Left cardiac atrium (tissue), 4 donors: ENCODE measurements around the gene PCSK5. TPM values are rescaled to one million over a fixed set of nuclear protein-coding genes. Genes with fewer than 3 reads are reported as not detected.
"Not testable (repeated sequence)": the region's sequence is repeated elsewhere in the genome, so short reads cannot be mapped to it uniquely, and the experiment has no call there.

ENCODE experiments used
- ATAC-seq, 2 donors: fragments of 200-7000 bp; cut with Tn5 transposase; one replicate each; pipeline ENCODE4 v1.9.1; 2020; ENCODE audit warnings: mild to moderate bottlenecking in 2 of 2, moderate library complexity in 2 of 2
- DNase-seq: peaks from one replicate; pipeline ENCODE4 v3.0.0-alpha.2; 2020
- intact Hi-C, 2 donors: fragments of 100-400 bp; cut with DNase I; formaldehyde crosslinking; loops; one replicate each; pipeline versions ENCODE4 v1.14.1 to v1.15.1; 2022 to 2023
- total RNA-seq, 2 donors: library from RNA; stranded (reverse); fragmentation: NEBNext Ultra II Directional; extraction: Animal tissue kit (Norgen Biotek cat#: 25700); gene quantifications; one replicate each; pipeline ENCODE4 v1.2.1, GENCODE V29; 2021
- donor health status: DM: no; HTN: yes; CAD: no.
- donor health status: DM: no; HTN: yes; CAD: no; lungs with severe emphysema.
- donor health status: DM: yes; HTN: yes; CAD: no.
- donor health status: Dilated cardiomyopathy.

The PCSK5 gene
- total RNA-seq, 2 donors from 2014 or later: 7.9 to 9.3 TPM

GRCh38 chr9:75946766-75947165 is 56.3 kb downstream of the PCSK5 start:
- ATAC-seq (no peak), DNase-seq (no peak)
- intact Hi-C loops: no loop called here

GRCh38 chr9:75947233-75947632 is 56.8 kb downstream of the PCSK5 start:
- intact Hi-C loops: no loop called here
- ATAC-seq: no peak
- no peak for DNase-seq

GRCh38 chr9:75950998-75951397 is 60.5 kb downstream of the PCSK5 start:
- intact Hi-C loops: loop anchor here in 1 of 2 donors (5.0 kb wide), 1 partner anchor 59 kb away; the partner anchor contains the start of gene PCSK5
- no peak for DNase-seq
- ATAC-seq: no peak

GRCh38 chr9:75953218-75953617 is 62.7 kb downstream of the PCSK5 start:
- DNase-seq: no peak
- intact Hi-C loops: loop anchor here in 1 of 2 donors (5.0 kb wide), 1 partner anchor 61 kb away; the partner anchor contains the start of gene PCSK5
- peak; percentile 38 to 85 for ATAC-seq

- intact Hi-C loops: no loop called here
- no peak for ATAC-seq
- no peak for DNase-seq
Observed at GRCh38 chr9:75956161-75956560, 65.7 kb downstream of the PCSK5 start.

GRCh38 chr9:75957116-75957515 is 66.6 kb downstream of the PCSK5 start:
- ATAC-seq (no peak), DNase-seq (no peak)
- intact Hi-C loops: no loop called here

- intact Hi-C loops: no loop called here
- DNase-seq: no peak
- ATAC-seq: no peak
Observed at GRCh38 chr9:75958226-75958625, 67.8 kb downstream of the PCSK5 start.

- no peak for ATAC-seq
- intact Hi-C loops: no loop called here
- DNase-seq: peak; percentile 39
Observed at GRCh38 chr9:75960551-75960950, 70.1 kb downstream of the PCSK5 start.

GRCh38 chr9:75962013-75962661 is 71.7 kb downstream of the PCSK5 start:
- DNase-seq (peak; percentile 65), ATAC-seq (peak; percentile 92 to 93)
- intact Hi-C loops: no loop called here

GRCh38 chr9:75962662-75963036 is 72.2 kb downstream of the PCSK5 start:
- intact Hi-C loops: no loop called here
- DNase-seq (no peak), ATAC-seq (peak; percentile 11 to 72)

- ATAC-seq, DNase-seq, intact Hi-C loops: not testable (repeated sequence)
Observed at GRCh38 chr9:75963321-75963720, 72.8 kb downstream of the PCSK5 start.

GRCh38 chr9:75964427-75964826 is 74.0 kb downstream of the PCSK5 start:
- ATAC-seq: peak in 1 of 2 donors; percentile 50
- intact Hi-C loops: no loop called here
- DNase-seq: no peak

GRCh38 chr9:75965231-75965630 is 74.8 kb downstream of the PCSK5 start:
- no peak for DNase-seq
- ATAC-seq: no peak
- intact Hi-C loops: no loop called here

- ATAC-seq (no peak), DNase-seq (no peak)
- intact Hi-C loops: no loop called here
Observed at GRCh38 chr9:75967556-75967955, 77.1 kb downstream of the PCSK5 start.

- intact Hi-C loops: no loop called here
- ATAC-seq: peak in 1 of 2 donors; percentile 73
Observed at GRCh38 chr9:75974016-75974766, 83.7 kb downstream of the PCSK5 start.

GRCh38 chr9:75975071-75975470 is 84.6 kb downstream of the PCSK5 start:
- DNase-seq: no peak
- ATAC-seq: no peak
- intact Hi-C loops: no loop called here

More at GRCh38 chr9:75974016-75974766, 83.7 kb downstream of the PCSK5 start:
- DNase-seq: no peak

- intact Hi-C loops: no loop called here
- DNase-seq: no peak
- ATAC-seq: no peak
Observed at GRCh38 chr9:75976549-75976948, 86.1 kb downstream of the PCSK5 start.

- intact Hi-C loops: no loop called here
- DNase-seq: no peak
- no peak for ATAC-seq
Observed at GRCh38 chr9:75979362-75979761, 88.9 kb downstream of the PCSK5 start.

- intact Hi-C loops: no loop called here
- DNase-seq (no peak), ATAC-seq (no peak)
Observed at GRCh38 chr9:75983319-75984045, 93.0 kb downstream of the PCSK5 start.

- DNase-seq (no peak), ATAC-seq (no peak)
- intact Hi-C loops: no loop called here
Observed at GRCh38 chr9:75985515-75985914, 95.0 kb downstream of the PCSK5 start.
